HEK293 (cell line): Measurements from ENCODE around the gene ITGA5.
A peak's percentile ranks its signal among the peaks of the same experiment; 100 is the strongest.

ENCODE experiments used
- CTCF ChIA-PET: fragments of 350-600 bp; formaldehyde crosslinking; extraction: SDS; loops from one replicate; lab custom pipeline; 2021; ENCODE audit warnings: antibody characterized with exemption; lab: Yijun Ruan, JAX
- POLR2A ChIA-PET: fragments of 300-600 bp; formaldehyde crosslinking; extraction: SDS; loops from one replicate; lab custom pipeline; 2020; ENCODE audit warnings: antibody characterized with exemption, inconsistent platforms; lab: Yijun Ruan, JAX
- H3K27ac ChIP-seq: fragments of 200-500 bp; sonication (Bioruptor generic); 2 replicates; pipeline ENCODE4 v1.5.1; 2014; ENCODE audit warnings: low read depth, low read length, control low read depth, inconsistent platforms; ENCODE audit errors: extremely low read depth
- H3K36me3 ChIP-seq, 2 experiments: fragments of 200-500 bp in 1 of 2; sonication (Bioruptor generic) in 1 of 2; 1 replicate in 1 of 2; 2 replicates in 1 of 2; pipeline ENCODE4 v1.5.1; 2014 to 2017; ENCODE audit warnings: inconsistent platforms in 2 of 2, low read length in 2 of 2; ENCODE audit not compliant: control insufficient read depth in 2 of 2, insufficient read depth in 1 of 2
- H3K4me1 ChIP-seq: fragments of 200-500 bp; sonication (Bioruptor generic); 2 replicates; pipeline ENCODE4 v1.5.1; 2014; ENCODE audit warnings: mild to moderate bottlenecking, low read length, inconsistent platforms; ENCODE audit not compliant: control insufficient read depth, insufficient read depth
- H3K4me3 ChIP-seq: 2 replicates; pipeline ENCODE4 v1.5.1; 2011; ENCODE audit warnings: low read depth, mild to moderate bottlenecking, control low read depth, low read length, moderate library complexity
- H3K9me3 ChIP-seq: fragments of 200-500 bp; sonication (Bioruptor generic); 2 replicates; pipeline ENCODE4 v1.5.1; 2014; ENCODE audit warnings: low read depth, low read length, inconsistent platforms; ENCODE audit not compliant: control insufficient read depth, insufficient read depth
- BCL11A ChIP-seq: fragments of 450-650 bp; formaldehyde crosslinking; IDR thresholded peaks from 2 replicates; pipeline ENCODE4 v1.5.1; 2016; ENCODE audit warnings: low read depth, missing biosample characterization, missing genetic modification characterization
- CTCF ChIP-seq: fragments of 450-650 bp; formaldehyde crosslinking; IDR thresholded peaks from 2 replicates; pipeline ENCODE4 v1.5.1; 2016; ENCODE audit warnings: missing biosample characterization, missing genetic modification characterization
- ELK4 ChIP-seq: IDR thresholded peaks from 2 replicates; pipeline ENCODE4 v1.6.1; 2011; ENCODE audit warnings: mild to moderate bottlenecking, low read depth, low read length, borderline replicate concordance
- IKZF3 ChIP-seq: fragments of 450-650 bp; IDR thresholded peaks from 2 replicates; pipeline ENCODE4 v1.5.0; 2018; ENCODE audit warnings: missing biosample characterization, mild to moderate bottlenecking, missing genetic modification characterization, moderate library complexity
- MEIS1 ChIP-seq: sonication (generic); formaldehyde crosslinking; IDR thresholded peaks from 2 replicates; pipeline ENCODE4 v1.8.1; 2022; ENCODE audit warnings: missing genetic modification reagents, mild to moderate bottlenecking, borderline replicate concordance
- MYNN ChIP-seq: fragments of 450-650 bp; formaldehyde crosslinking; IDR thresholded peaks from 2 replicates; pipeline ENCODE4 v1.5.1; 2016; ENCODE audit warnings: missing biosample characterization, missing genetic modification characterization, borderline replicate concordance
- PRDM1 ChIP-seq: fragments of 450-650 bp; formaldehyde crosslinking; IDR thresholded peaks from 2 replicates; pipeline ENCODE4; 2016; ENCODE audit warnings: missing biosample characterization, missing genetic modification characterization
- RBAK ChIP-seq: fragments of 450-650 bp; formaldehyde crosslinking; IDR thresholded peaks from 2 replicates; pipeline ENCODE4 v1.5.1; 2016; ENCODE audit warnings: missing biosample characterization, missing genetic modification characterization
- SETDB1 ChIP-seq: IDR thresholded peaks from one replicate; pipeline ENCODE4 v1.6.1; 2017; ENCODE audit warnings: mild to moderate bottlenecking, low read length, moderate library complexity, mixed read lengths; ENCODE audit not compliant: insufficient read length
- TRIM28 ChIP-seq: IDR thresholded peaks from 2 replicates; pipeline ENCODE4 v1.6.1; 2011; ENCODE audit warnings: low read length, control low read depth, borderline replicate concordance
- ZIC2 ChIP-seq: fragments of 450-650 bp; formaldehyde crosslinking; IDR thresholded peaks from 2 replicates; pipeline ENCODE4 v1.5.1; 2016; ENCODE audit warnings: missing biosample characterization, missing genetic modification characterization
- ZNF112 ChIP-seq: fragments of 450-650 bp; formaldehyde crosslinking; IDR thresholded peaks from 2 replicates; pipeline ENCODE4 v1.5.0; 2017; ENCODE audit warnings: missing biosample characterization, missing genetic modification characterization
- ZNF157 ChIP-seq: fragments of 450-650 bp; formaldehyde crosslinking; IDR thresholded peaks from 2 replicates; pipeline ENCODE4 v1.5.1; 2016; ENCODE audit warnings: missing biosample characterization, missing genetic modification characterization
- ZNF26 ChIP-seq: fragments of 450-650 bp; formaldehyde crosslinking; IDR thresholded peaks from 2 replicates; pipeline ENCODE4 v1.5.1; 2016; ENCODE audit warnings: missing biosample characterization, missing genetic modification characterization
- ZNF366 ChIP-seq: fragments of 450-650 bp; formaldehyde crosslinking; conservative IDR thresholded peaks from 2 replicates; pipeline ENCODE4 v1.5.1; 2016; ENCODE audit warnings: missing biosample characterization, missing genetic modification characterization
- ZNF398 ChIP-seq: fragments of 450-650 bp; formaldehyde crosslinking; IDR thresholded peaks from 2 replicates; pipeline ENCODE4 v1.5.1; 2017; ENCODE audit warnings: missing biosample characterization, missing genetic modification characterization
- ZNF626 ChIP-seq: fragments of 450-650 bp; sonication (Bioruptor Pico); formaldehyde crosslinking; IDR thresholded peaks from 2 replicates; pipeline ENCODE4 v1.5.1; 2018; ENCODE audit warnings: missing biosample characterization, missing genetic modification characterization, inconsistent platforms
- ZNF654 ChIP-seq: fragments of 450-650 bp; formaldehyde crosslinking; IDR thresholded peaks from 2 replicates; pipeline ENCODE4 v1.5.1; 2016; ENCODE audit warnings: low read depth, missing biosample characterization, missing genetic modification characterization
- ZNF660 ChIP-seq: fragments of 450-650 bp; IDR thresholded peaks from 2 replicates; pipeline ENCODE4 v1.5.1; 2018; ENCODE audit warnings: missing biosample characterization, mild to moderate bottlenecking, missing genetic modification characterization
- ZNF747 ChIP-seq: fragments of 450-650 bp; formaldehyde crosslinking; IDR thresholded peaks from 2 replicates; pipeline ENCODE4 v1.5.1; 2016; ENCODE audit warnings: missing biosample characterization, missing genetic modification characterization
- ZSCAN30 ChIP-seq: fragments of 450-650 bp; IDR thresholded peaks from 2 replicates; pipeline ENCODE4 v1.5.1; 2018; ENCODE audit warnings: missing biosample characterization, mild to moderate bottlenecking, missing genetic modification characterization, moderate library complexity

The ITGA5 gene

GRCh38 chr12:54395545-54395944 is 23.5 kb downstream of the ITGA5 start:
- CTCF ChIA-PET, result interaction anchor here (0.7 to 12.2 kb wide), 7 partner anchors 8 to 69 kb away, joined by 3 to 924 read pairs (median 4); no protein-coding TSS in a partner anchor
- H3K27ac ChIP-seq, result no peak overlapping the region
- no peaks in the 10 kb centered on the region for H3K9me3 ChIP-seq
- no peaks in the 10 kb centered on the region for H3K4me1 ChIP-seq
- no peak overlapping the region for H3K4me3 ChIP-seq
- H3K36me3 ChIP-seq, result peaks cover 16 to 62% of the 10 kb centered on the region in 2 experiments
- POLR2A ChIA-PET, result interaction anchor here (0.6 kb wide), 1 partner anchor 25 kb away, joined by 4 read pairs; no protein-coding TSS in a partner anchor
- no peak for TF ChIP-seq SETDB1
- no peak for TF ChIP-seq ZNF112 (tag by site-specific recombination)
- no peak for TF ChIP-seq PRDM1 (tag by site-specific recombination)
- TF ChIP-seq ZIC2 (tag by site-specific recombination), result no peak
- no peak for TF ChIP-seq ZNF26 (tag by site-specific recombination)
- TF ChIP-seq ZNF747 (tag by site-specific recombination), result no peak
- no peak for TF ChIP-seq ZNF398 (tag by site-specific recombination)
- TF ChIP-seq, all 188 proteins: peak for 0

GRCh38 chr12:54394986-54395385 is 24.1 kb downstream of the ITGA5 start:
- ChIA-PET CTCF (interaction anchor here (1.2 to 12.2 kb wide), 3 partner anchors 14 to 44 kb away, joined by 3 to 924 read pairs (median 77); no protein-coding TSS in a partner anchor), POLR2A (no interaction called here)
- no peaks in the 10 kb centered on the region for H3K4me1 ChIP-seq
- H3K27ac ChIP-seq, result no peak overlapping the region
- H3K9me3 ChIP-seq, result no peaks in the 10 kb centered on the region
- no peak for TF ChIP-seq MEIS1 (CRISPR knock-in tag)
- no peak for TF ChIP-seq BCL11A (tag by site-specific recombination)
- TF ChIP-seq ZNF626 (tag by site-specific recombination), result no peak
- TF ChIP-seq ZNF157 (tag by site-specific recombination), result no peak
- TF ChIP-seq ZNF366 (tag by site-specific recombination), result no peak
- no peak overlapping the region for H3K4me3 ChIP-seq
- peaks cover 13 to 56% of the 10 kb centered on the region in 2 experiments for H3K36me3 ChIP-seq

GRCh38 chr12:54394281-54394719 is 24.8 kb downstream of the ITGA5 start:
- H3K4me3 ChIP-seq, result no peak overlapping the region
- H3K27ac ChIP-seq, result no peak overlapping the region
- no peaks in the 10 kb centered on the region for H3K4me1 ChIP-seq
- peak; percentile 57 for TF ChIP-seq ZNF660 (tag by site-specific recombination)
- peak; percentile 35; the same call in 1 of the 2 replicates for TF ChIP-seq ZSCAN30
- TF ChIP-seq CTCF (tag by site-specific recombination), result peak; percentile 52
- TF ChIP-seq RBAK (tag by site-specific recombination), result peak; percentile 99
- TF ChIP-seq TRIM28, result peak; percentile 53; the same call in 1 of the 2 replicates
- TF ChIP-seq MYNN (tag by site-specific recombination), result no peak
- TF ChIP-seq ZNF654 (tag by site-specific recombination), result peak; percentile 63
- no peak for TF ChIP-seq ELK4
- TF ChIP-seq IKZF3 (tag by site-specific recombination), result peak; percentile 11; the same call in 1 of the 2 replicates
- no peaks in the 10 kb centered on the region for H3K9me3 ChIP-seq
- CTCF ChIA-PET, result interaction anchor here (0.6 to 4.8 kb wide), 14 partner anchors 8 to 590 kb away, joined by 3 to 61 read pairs (median 4); no protein-coding TSS in a partner anchor
- POLR2A ChIA-PET, result no interaction called here
- H3K36me3 ChIP-seq, result peaks cover 13 to 50% of the 10 kb centered on the region in 2 experiments
